Measurements from ENCODE around the gene SLC43A3.
A peak's percentile ranks its signal among the peaks of the same experiment; 100 is the strongest.

DNA sequence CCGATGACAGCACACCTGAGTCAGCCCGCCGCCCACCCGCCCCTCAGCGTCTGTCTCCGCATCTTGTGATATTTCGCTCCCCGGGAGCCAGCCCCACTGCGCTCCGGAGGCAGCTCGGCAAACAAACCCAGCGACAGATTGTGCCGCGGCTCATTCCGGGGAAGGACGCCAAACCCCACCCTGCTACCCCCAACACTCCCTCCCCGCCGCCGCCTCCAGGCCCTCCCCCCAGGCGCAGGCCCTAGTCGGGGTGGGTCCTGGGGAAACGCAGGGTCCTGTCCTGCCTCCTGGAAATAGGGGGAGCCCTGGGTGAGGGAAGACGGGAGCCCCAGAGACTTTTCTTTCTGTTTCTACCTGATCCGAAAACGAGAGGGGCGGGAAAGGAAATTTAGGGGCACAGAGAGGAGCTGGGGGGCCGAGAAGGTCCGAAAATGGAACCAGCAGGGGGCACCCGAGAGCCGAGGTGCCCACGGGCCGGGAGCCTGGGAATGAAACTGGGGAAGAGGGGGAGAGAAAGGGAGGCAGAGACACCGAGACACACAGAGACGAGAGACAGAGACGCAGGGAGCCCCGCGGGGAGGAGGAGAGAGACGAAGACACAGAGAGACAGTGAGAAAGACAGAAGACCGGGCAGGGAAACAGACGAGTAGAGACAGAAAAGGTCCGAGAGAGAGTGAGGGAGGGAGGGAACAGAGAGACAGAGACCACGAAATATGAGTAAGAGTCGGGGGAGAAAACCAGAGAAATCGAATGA lies 31.7 kb upstream of the SLC43A3 start:
- TF ChIP-seq NFE2 (IDR thresholded peaks at IDR 0.05; ENCODE audit: low read depth) (no peak), CBX2 (IDR thresholded peaks at IDR 0.05; ENCODE audit: insufficient read depth, low read length, poor library complexity, severe bottlenecking) (no peak), ZFX (CRISPR knock-in tag; IDR thresholded peaks at IDR 0.05) (peak; percentile 18; the same call in 1 of the 2 replicates), ZNF699 (CRISPR knock-in tag; IDR thresholded peaks at IDR 0.05; ENCODE audit: insufficient replicate concordance) (no peak), ZKSCAN8 (CRISPR knock-in tag; IDR thresholded peaks at IDR 0.05) (no peak), CREB1 (IDR thresholded peaks at IDR 0.05) (no peak), CREB1 (CRISPR knock-in tag; IDR thresholded peaks at IDR 0.05) (no peak), EP300 (IDR thresholded peaks at IDR 0.05; ENCODE audit: low read length) (no peak)
- TF ChIP-seq, protein P1, sequence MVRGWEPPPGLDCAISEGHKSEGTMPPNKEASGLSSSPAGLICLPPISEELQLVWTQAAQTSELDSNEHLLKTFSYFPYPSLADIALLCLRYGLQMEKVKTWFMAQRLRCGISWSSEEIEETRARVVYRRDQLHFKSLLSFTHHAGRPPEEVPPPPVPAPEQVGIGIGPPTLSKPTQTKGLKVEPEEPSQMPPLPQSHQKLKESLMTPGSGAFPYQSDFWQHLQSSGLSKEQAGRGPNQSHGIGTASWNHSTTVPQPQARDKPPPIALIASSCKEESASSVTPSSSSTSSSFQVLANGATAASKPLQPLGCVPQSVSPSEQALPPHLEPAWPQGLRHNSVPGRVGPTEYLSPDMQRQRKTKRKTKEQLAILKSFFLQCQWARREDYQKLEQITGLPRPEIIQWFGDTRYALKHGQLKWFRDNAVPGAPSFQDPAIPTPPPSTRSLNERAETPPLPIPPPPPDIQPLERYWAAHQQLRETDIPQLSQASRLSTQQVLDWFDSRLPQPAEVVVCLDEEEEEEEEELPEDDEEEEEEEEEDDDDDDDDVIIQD (CRISPR knock-in tag; IDR thresholded peaks at IDR 0.05): no peak
- TF ChIP-seq, protein P2, sequence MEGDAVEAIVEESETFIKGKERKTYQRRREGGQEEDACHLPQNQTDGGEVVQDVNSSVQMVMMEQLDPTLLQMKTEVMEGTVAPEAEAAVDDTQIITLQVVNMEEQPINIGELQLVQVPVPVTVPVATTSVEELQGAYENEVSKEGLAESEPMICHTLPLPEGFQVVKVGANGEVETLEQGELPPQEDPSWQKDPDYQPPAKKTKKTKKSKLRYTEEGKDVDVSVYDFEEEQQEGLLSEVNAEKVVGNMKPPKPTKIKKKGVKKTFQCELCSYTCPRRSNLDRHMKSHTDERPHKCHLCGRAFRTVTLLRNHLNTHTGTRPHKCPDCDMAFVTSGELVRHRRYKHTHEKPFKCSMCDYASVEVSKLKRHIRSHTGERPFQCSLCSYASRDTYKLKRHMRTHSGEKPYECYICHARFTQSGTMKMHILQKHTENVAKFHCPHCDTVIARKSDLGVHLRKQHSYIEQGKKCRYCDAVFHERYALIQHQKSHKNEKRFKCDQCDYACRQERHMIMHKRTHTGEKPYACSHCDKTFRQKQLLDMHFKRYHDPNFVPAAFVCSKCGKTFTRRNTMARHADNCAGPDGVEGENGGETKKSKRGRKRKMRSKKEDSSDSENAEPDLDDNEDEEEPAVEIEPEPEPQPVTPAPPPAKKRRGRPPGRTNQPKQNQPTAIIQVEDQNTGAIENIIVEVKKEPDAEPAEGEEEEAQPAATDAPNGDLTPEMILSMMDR (IDR thresholded peaks at IDR 0.05 in 2 of 3, conservative IDR thresholded peaks at IDR 0.05 in 1 of 3; ENCODE audit: insufficient read depth in 2 of 3, low read depth in 1 of 3, low read length in 3 of 3): peak; percentile 62 to 90 (median 69)

Data from K562 (cell line).